HG03280 (cell line): Measurements from ENCODE around the gene FAM124A.

Source experiments
- ATAC-seq: cut with Tn5 transposase; IDR thresholded peaks from one replicate; pipeline ENCODE4 v1.9.1; 2021; ENCODE audit warnings: mild to moderate bottlenecking, moderate library complexity; ENCODE audit not compliant: unreplicated experiment

The FAM124A gene

GRCh38 chr13:51331354-51331861 is 109.2 kb downstream of the FAM124A start:
- ATAC-seq, result no peak

GRCh38 chr13:51332566-51333361 is 110.6 kb downstream of the FAM124A start:
- ATAC-seq, result no peak

- no peak for ATAC-seq
Observed at GRCh38 chr13:51333421-51333820, 111.2 kb downstream of the FAM124A start.

GRCh38 chr13:51333826-51334225 is 111.6 kb downstream of the FAM124A start:
- no peak for ATAC-seq
